Fibroblast of the conjunctiva (primary cell): ENCODE results near the gene USP35.

Source experiments
- DNase-seq: peaks from one replicate; pipeline ENCODE4 v3.0.0-alpha.2; 2010; ENCODE audit warnings: low read depth

Gene USP35, protein sequence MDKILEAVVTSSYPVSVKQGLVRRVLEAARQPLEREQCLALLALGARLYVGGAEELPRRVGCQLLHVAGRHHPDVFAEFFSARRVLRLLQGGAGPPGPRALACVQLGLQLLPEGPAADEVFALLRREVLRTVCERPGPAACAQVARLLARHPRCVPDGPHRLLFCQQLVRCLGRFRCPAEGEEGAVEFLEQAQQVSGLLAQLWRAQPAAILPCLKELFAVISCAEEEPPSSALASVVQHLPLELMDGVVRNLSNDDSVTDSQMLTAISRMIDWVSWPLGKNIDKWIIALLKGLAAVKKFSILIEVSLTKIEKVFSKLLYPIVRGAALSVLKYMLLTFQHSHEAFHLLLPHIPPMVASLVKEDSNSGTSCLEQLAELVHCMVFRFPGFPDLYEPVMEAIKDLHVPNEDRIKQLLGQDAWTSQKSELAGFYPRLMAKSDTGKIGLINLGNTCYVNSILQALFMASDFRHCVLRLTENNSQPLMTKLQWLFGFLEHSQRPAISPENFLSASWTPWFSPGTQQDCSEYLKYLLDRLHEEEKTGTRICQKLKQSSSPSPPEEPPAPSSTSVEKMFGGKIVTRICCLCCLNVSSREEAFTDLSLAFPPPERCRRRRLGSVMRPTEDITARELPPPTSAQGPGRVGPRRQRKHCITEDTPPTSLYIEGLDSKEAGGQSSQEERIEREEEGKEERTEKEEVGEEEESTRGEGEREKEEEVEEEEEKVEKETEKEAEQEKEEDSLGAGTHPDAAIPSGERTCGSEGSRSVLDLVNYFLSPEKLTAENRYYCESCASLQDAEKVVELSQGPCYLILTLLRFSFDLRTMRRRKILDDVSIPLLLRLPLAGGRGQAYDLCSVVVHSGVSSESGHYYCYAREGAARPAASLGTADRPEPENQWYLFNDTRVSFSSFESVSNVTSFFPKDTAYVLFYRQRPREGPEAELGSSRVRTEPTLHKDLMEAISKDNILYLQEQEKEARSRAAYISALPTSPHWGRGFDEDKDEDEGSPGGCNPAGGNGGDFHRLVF

DNA sequence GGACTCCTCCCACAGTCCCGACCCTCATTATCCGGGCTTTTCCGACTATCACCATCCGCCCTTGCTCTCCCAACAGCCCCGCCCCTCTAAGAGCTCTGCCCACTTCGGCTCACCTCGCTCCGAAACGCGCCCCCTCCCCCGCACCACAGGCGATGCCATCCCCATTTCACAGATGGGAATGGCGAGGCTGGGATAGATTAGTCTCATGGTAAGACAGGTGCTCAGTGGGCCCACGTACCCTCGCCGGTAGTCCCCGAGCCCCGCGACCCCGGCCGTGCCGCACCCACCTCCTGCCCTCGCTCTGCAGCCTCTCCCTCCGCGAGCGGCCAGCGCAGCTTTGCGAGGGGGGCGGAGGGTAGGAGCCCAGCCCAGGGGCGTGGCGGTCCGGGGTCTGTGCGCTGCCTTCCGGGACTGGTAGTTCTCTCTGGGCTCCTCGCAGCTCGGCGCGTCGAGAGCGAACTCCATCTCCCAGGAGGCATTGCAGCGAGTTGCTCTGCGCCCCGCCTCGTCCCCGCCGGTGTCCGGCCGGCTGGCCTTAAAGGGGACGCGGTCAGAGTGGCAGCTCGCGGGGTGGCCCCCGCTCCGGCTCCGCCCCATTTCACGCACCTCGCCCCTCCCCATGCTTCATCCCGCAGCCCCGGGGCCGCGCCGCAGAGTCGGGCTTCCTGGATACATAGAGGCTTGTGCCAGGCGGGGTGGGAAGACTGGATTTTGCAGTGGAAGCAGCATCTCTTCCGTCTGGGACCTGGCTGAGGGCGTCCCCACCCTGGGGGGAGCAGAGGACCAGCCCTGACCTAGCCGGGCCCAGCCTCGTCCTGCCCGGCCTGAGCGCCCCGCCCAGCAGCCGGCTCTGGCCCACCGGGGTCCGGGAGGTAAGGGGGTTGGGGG, at the start of gene USP35, which contains the start of gene KCTD21:
USP35 (plus strand) TSS at position 634 of the 888 bp plus-strand sequence. CDS start 7,327 bp downstream, outside the sequence.
KCTD21 (minus strand) TSS at position 341 of the 888 bp plus-strand sequence. CDS start 14,072 bp downstream, outside the sequence.
- peak; percentile 95 for DNase-seq

DNA sequence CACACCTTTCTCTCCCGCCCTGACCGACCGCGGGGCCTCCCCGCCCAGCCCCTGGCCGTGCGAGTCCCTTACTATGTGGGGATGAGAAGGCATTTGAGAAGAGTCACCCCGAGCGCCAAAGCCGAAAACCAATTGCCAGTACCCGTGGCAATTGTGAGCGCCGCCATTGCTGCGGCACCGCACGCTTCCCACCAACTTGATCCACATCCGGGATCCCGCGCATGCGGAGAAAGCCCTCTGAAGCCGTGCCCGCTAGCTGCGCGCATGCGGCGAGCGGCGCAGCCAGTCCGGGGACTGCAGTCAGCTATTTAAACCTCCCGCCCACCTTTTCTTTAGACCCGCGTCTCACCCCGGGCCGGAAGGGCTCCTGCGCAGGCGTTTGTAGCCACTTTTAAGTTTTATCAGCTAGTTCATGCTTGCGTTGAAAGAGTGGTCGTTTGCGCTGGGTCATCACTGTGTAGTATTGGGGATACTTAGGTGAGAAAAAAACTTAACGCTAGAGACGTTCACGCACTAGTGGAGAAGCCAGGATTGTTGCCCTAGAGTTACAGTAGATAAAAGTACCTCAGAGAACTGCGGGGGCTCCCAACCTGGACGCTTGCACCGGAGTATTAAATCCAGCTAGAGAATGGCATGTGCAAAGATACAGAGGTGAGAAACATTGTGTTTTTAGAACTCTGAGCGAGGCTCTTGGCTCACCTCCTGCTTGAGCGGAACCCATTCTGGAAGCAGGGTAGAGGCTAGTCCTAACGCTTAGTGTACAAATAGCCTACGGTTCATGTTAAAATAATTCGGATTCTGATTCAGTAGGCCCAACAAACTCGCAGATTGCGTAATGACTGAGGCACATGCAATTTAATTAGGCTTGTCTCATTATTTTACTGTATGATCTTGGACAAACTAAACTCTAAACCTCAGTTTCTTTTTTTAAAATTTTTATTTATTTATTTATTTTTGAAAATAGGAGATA, 49.0 kb upstream of the USP35 start, which contains the start of gene ALG8:
ALG8 (minus strand) TSS at position 205 of the 970 bp plus-strand sequence; CDS start at position 167, 38 bp downstream.
- peak; percentile 91 for DNase-seq

DNA sequence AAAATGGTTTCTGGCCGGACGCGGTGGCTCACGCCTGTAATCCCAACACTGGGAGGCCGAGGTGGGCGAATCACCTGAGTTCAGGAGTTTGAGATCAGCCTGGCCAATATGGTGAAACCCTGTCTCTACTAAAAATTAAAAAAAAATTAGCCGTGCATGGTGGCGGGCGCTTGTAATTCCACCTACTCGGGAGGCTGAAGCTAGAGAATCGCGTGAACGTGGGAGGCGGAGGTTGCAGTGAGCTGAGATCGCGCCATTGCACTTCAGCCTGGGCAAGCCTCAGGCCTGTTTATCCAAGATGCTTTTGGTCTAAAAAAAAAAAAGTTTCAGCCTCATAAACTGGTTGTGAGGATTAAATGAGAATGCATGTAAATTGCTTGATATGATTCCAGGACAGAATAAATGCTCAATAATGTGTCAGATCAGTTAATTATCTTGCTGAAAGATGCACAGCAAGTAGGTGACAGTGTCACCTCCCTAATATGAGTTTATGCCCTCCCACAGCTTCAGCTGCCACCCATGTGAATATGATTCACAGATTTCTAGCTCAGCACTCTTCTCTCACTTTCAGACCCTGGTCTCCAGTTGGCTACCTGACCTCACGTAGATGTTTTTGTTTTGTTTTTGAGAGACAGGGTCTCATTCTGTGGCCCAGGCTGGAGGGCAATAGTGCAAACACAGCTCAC, 48.2 kb upstream of the USP35 start:
- no peak for DNase-seq

DNA sequence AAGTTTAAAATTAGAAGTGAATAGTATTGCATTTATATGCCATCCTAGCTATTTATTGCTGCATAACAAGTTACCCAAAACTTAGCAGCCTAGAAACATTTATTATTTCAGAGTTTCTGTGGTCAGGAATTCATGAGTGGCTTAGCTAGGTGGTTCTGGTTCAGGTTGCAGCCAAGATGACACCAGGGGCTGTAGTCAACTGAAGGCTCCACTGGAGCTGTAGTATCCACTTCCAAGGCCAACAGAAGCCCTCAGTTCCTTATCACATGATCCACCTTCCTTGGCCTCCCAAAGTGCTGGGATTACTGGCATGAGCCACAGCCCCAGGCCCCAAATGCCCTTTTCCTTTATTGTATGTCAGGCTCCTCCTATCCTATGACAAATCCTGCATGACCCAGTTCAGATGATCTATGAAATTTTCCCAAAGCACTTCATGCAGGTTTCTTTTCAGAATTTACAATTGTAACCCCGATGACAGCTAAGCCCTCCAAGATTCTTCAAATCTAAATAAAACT, 43.2 kb upstream of the USP35 start:
- no peak for DNase-seq

DNA sequence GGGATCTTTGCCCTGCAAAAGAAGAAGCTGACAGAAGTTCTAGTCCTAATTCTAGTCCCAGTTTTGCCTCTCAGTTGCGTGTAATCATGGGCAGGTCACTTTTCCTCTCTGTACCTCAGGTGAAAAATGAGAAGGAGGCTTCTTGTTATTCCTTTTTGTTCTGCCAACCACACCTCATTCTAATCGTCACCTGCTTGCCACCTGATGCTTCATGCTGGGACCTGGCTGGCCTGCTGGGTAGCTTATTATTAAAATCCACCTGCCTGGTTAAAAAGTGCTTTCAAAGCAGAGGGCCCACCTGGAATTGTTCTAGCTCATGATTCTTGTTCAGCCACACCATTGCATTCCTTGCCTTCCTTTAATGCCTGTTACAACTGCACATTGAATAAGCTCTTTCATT, 40.9 kb upstream of the USP35 start:
- DNase-seq: no peak

DNA sequence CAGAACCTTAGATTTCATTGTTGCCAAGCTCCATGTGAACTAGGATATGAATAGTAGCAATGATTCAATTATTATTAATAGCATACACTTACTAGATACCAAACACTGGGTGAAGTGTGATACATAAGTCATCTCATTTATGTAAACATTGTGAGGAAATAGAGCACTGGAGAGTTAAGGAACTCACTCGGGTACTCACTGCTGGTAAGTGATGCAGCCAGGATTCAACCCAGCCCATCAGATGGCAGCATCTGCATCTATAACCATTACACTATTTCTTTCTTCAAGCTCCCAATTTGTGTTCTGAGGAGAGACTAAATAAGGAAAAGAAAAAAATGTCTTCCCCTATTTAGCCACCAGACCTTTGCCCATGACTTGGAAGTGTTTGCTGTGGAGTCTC, 39.1 kb upstream of the USP35 start:
- peak; percentile 64 for DNase-seq

DNA sequence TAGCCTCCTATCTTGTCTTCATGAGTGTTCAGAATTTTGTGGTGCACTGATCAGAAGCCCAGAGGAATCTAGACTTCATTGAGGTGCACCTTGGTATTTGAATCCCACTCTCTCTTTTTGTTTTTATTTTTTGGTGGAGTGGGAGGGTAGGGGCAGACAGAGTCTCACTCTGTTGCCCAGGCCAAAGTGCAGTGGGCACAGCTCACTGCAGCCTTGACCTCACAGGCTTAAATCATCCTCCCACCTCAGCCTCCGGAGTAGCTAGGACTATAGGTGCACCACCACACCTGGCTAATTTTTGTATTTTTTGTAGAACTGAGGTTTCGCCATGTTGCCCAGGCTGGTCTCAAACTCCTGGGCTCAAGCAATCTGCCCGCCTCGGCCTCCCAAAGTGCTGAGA, 38.4 kb upstream of the USP35 start:
- DNase-seq: no peak

DNA sequence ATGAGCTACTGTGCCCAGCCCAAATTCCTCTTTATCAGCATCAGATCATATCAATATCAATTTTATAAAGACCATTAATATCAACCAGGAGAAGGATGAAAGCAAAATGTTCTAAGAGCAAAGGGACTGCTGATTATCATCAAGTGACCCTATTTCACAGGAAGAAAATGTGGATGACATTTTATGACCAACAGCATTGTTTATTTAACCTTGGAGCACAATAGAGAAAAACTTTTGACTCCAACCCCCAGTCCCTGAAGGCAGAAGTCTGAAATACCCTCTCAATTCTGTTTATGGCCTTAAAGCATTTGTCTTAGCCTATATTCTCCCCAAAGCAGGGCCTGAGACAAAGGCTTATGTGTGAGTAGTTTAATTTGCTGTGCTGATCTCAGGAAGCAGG, 38.0 kb upstream of the USP35 start:
- no peak for DNase-seq

DNA sequence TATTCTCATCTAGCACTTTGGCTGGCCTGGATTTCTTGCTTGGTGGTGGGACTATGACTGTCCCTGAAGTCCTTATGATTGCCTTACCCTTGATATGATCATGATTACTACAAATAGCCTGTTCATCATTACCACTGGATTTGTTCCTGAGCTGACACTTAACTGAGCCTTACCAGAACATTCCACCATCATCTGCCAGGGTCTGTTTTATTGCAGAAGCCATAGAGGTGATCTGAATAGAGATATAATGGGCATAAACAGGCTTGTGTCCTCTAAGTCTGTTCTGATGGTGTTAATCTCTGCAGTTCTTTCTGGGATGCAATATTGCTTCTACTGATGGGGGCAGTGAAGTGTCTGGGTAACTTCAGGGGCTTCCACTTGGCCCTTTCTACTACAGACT, 36.9 kb upstream of the USP35 start:
- no peak for DNase-seq

DNA sequence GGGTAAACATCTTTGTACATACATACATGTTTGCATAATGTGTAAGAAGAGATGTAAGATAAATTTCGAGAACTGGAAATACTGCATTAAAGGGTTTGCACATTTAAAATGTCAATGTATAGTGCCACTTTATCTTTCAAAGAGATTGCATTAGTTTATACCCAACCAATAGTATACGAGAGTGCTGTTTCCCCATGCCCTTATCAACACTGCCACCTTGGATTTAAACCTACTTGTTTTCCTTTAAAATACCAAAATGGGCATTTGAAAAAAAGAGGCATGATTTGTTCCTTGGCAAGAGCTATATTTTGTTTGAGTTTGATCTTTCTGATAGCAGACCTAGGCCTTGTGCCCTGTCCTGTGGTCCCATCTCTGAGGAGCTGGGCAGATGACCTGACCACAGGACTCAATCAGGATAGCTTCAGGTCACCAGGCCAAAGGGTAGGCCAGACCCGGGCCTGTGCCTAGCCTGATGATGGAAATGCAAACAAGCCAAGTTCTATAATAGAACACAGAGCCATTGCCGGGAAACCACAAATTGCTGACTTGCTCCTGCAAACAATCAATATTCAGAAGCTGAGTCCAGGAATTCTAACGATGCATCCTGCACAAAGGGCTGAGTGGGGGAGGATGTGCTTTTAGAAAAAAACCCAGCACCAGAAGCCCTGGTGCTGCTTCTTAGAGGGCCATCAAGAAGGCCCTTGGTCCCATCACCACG, 32.4 kb upstream of the USP35 start:
- DNase-seq: peak; percentile 6

DNA sequence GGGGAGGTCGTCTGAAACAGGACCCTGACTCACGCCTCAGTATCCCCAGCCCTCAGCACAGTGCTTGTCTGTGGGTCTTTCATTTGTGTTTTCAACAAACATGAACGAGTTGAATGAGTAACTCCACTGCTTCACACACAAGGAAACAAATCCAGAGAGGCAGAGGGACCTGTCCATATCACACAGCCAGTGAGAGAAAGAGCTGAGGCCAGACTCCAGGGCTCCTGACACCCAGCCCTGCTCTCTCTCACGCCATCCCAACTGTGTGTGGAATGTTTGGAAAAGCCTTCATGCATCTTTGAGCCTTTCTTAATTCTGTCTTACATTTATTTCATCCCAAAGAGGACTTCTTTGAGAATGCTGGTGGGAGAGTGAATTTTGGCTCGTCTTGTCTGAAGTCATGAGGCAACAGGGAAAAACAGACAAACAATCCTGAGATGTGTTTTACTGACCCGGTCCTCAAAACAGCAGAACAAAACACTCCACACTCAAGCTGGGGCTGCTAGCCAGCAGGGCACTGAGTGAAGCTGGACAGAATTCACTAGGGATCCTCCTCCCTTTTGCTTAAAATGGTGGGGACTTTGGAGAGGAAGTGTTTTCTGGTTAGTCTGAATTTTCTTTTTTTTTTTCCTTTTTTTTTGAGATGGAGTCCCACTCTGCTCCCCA, 29.6 kb upstream of the USP35 start:
- no peak for DNase-seq

DNA sequence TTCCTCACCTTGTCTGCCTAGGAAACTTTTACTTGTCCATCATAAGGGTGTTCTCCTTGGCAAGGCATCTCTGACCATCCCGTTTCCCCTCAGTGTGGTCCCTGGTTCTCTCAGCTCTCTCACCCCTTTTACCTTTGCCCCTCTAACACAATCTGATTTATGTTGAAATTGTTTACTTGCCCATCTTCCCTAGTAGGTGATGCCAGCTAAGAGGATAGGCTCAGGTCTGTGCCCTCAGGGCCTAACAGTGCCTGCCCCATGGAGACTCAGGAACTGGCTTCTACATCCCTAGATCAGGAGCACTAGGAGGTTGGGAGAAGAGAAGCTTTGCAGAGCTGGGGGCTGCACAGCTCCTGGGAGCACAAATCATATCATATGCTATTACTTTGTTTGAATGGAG, 28.2 kb upstream of the USP35 start:
- no peak for DNase-seq

DNA sequence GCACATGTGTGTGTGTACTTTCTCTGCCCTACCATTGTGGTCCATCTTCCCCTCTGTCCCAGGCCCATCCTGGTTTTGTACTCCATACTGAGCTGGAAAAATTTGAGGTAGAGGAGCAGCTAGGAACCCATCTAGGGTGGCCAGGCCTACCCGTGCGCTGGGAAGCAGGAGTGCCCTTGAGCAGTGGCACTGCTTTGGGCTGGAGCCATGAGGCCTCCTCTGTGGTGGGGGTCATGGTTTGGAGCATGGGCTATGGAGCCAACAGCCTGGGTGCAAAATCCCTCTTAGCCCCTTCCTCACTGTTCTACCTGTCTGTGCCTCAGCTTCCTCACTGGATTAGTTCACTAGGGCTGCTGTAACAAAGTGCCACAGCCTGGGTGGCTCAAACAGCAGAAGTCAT, 27.4 kb upstream of the USP35 start:
- DNase-seq: no peak

DNA sequence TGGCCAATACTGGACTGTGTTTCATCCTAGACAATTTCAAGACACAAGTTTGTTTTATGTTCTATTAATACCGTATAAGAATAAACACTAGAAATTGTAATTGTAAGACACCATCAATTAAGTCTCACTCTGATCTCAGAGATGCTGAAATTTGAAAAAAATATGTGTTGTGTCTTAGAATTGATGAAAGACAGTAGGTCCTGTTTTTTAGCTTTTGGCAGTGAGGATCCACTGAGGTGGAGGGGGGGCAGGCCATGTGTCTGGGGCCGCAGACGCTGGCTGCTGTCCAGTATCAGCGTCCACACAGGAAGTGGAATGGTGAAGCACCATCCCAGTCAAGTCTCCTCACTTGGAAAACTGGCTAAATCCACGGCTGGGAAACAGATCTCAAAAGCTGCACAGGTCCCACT, 26.8 kb upstream of the USP35 start:
- no peak for DNase-seq

DNA sequence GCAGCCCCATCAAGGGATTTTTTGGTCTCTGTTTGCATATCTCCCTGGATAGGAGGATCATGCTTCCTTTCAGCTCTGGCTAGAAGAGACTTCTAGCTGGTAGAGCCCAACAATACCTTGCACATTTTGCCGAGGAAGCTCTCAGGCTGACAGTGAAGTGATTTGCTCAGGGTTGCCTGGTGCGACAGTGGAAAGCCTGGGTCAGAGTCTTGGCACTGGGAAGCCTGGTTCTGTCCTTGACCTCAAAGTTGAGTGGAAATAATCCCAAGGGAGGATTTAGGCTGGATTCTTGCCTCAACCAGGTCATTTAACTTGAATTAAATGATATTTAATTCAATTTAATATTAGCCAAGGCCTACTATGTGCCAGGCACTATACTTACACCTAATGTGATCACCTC, 24.9 kb upstream of the USP35 start:
- DNase-seq: no peak

DNA sequence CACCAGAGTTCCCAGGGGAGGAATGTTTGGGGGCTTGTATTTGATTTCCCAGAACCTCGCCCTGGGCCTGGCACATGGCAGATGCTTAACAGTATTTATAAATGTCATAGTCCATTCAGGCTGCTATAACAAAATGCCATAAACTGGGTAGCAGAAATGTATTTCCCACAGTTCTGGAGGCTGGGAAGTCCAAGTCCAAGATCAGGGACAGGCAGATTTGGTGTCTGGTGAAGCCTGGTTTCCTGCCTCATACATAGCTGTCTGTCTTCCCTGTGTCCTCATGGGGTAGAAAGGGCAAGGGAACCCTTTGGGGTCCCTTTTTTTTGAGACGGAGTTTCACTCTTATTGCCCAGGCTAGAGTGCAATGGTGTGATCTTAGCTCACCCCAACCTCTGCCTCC, 24.2 kb upstream of the USP35 start:
- DNase-seq: no peak

DNA sequence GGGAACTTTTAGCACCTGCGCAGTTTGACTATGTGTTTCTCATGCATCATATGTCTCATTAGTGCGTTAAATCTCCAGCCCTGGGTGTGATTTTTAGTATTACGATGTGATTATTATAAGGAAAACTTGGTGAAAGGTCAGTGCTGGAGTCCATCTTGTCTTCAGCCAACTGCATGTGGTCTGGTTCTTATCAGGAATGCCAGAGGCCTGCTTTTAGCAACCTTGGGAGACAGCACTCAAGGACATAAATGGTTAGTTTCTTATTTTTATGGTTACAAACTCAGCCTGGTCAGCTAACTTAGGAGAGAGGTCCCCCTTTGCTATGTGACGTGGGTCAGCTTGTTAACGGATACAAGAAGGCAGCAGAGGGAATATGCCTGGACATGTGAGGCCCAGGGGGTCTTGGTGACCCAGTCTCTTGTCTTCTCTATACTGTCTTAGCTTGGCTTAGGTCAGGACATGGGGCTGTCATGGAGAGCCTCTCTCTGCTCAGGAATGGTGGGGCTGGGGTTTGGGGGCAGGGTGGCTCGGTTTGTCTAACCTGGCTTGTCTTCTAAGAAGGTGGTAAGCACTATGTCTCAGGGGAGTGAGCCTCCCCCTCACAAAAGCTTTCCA, 21.8 kb upstream of the USP35 start:
- DNase-seq: no peak
